Epithelial cell of prostate (primary cell): ENCODE measurements around the gene KRTAP5-5.
"Not testable (repeated sequence)": the region's sequence is repeated elsewhere in the genome, so short reads cannot be mapped to it uniquely, and the experiment has no call there.

Experiments
- DNase-seq: peaks from one replicate; pipeline ENCODE4 v3.0.0-alpha.2; 2011; ENCODE audit warnings: low read depth, low spot score
- H3K27ac ChIP-seq: fragments of 450-650 bp; 2 replicates; pipeline ENCODE4 v1.5.1; 2017; ENCODE audit warnings: mild to moderate bottlenecking

Gene KRTAP5-5

GRCh38 chr11:1605923-1606322, 23.7 kb upstream of the KRTAP5-5 start:
- not testable (repeated sequence) for H3K27ac ChIP-seq, DNase-seq

GRCh38 chr11:1607156-1607845, 22.3 kb upstream of the KRTAP5-5 start:
- H3K27ac ChIP-seq, DNase-seq: not testable (repeated sequence)

DNA sequence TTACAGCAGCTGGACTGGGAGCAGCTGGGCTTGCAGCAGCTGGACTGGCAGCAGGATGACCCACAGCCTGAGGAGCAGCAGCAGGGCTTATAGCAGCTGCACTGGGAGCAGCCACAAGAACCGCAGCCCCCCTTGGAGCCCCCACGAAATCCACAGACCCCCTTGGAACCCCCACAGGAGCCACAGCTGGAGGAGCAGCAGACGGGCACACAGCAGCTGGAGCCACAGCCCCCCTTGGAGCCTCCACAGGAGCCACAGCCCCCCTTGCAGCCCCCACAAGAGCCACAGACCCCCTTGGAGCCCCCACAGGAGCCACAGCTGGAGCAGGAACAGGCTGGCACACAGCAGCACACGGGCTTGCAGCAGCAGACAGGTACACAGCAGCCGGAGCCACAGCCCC, 21.7 kb upstream of the KRTAP5-5 start:
- not testable (repeated sequence) for H3K27ac ChIP-seq, DNase-seq

DNA sequence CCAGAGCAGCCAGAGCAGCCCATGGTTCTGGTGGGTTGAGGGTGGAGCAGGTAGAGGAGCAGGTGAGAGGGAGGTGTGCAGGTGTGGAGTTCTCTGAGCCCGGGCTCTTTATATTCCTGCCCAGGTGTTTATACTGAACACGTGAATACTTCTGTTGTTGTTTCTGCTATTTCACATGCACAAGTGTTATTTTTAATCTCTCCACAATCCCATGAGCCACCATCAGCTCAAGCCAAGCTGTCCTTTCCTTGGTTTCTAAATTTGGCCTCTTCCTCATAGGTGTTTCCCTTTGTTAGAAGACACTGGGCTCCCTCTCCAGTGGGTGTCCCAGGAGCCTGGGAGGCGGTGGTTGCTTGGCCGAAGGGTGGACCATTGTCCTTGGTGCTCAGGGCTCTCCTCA, 21.2 kb upstream of the KRTAP5-5 start, which contains the start of gene KRTAP5-3:
Gene KRTAP5-3, minus strand, starts transcription at position 101 of the 400 bp plus-strand sequence. Its CDS starts 78 bp downstream, at position 23.
- no peak for DNase-seq

DNA sequence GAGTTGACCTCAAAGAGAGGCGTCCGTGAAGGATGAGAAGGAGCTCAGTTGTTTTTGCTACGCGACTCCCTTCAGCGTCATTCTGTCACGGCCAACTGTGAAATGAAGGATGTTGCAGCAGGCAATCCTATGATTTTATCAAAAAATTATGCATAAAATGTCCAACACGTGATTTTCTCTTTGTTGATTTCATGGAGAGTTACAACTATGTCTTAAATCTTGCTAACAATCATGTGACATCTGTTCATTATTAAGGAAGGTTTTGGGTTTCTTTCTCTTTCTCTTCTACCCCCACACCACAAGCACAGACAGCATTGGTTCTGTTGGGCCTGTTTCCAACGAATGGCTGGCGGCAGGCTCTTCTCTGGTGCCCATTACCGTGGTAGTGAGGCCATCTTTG, 11.3 kb upstream of the KRTAP5-5 start:
- no peak for DNase-seq
- no peak overlapping the region for H3K27ac ChIP-seq

More for the DNA sequence above, 21.2 kb upstream of the KRTAP5-5 start, which contains the start of gene KRTAP5-3:
- H3K27ac ChIP-seq = no peak within 1 kb of the TSS

DNA sequence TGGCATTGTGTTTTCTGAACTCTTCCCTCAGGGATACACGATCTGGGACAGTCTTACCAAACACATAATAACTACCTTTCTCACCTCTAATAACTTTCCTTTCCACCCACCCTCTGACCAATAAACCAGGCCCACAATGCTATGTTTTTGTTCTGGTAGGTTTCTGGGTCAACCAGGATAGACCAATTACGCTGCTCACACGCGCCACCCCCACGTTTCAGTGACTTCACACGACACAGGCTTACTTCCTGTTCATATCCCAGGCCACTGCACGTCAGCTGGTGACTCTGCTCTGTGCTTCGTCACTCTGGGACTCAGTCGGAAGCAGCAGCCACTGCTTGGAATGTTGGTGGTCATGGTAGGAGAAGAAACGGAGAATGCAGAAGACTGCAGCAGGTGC, 10.1 kb upstream of the KRTAP5-5 start:
- no peak overlapping the region for H3K27ac ChIP-seq
- DNase-seq = no peak

DNA sequence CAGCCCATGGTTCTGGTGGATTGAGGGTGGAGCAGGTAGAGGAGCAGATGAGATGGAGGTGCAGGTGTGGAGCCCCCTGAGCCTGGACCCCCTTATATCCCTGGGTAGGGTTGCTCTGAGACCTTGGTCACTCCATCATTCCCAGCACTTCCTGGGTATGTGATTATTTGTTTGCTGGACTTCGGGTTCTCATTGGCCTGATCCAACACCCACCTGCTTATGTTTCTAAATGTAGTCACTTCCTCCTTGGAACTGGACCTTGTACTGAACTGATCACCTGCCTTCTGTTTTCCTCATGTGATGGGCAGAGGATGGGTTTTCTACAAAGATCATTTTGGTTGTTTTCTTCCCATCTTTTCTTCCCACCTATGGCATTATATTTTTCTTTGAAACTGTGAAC, 7.5 kb upstream of the KRTAP5-5 start, which contains the start of gene KRTAP5-4:
Gene KRTAP5-4, minus strand, starts transcription at position 53 of the 400 bp plus-strand sequence. Its CDS starts 45 bp downstream, at position 8.
- no peak within 1 kb of the TSS for H3K27ac ChIP-seq
- DNase-seq = no peak

DNA sequence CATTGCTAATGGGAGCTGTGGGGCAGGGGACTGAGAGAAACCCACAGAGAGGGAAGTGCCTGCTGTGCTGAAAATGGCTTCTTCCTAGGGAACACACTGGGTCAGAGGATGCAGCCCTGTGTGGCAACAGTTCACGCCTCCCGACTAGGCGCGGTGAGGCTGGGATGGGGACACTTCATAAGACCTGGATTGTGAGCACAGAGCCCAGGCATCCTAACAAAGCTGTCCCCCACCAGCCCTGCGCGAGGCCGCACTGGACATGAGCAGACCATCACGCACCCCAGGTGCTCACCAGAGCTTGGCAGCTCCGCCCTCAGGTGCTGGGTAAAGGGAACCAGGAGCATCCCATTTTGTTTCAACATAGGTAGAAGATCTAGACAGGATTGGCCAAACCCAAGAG, 5.9 kb upstream of the KRTAP5-5 start:
- H3K27ac ChIP-seq = no peak overlapping the region
- DNase-seq = no peak

DNA sequence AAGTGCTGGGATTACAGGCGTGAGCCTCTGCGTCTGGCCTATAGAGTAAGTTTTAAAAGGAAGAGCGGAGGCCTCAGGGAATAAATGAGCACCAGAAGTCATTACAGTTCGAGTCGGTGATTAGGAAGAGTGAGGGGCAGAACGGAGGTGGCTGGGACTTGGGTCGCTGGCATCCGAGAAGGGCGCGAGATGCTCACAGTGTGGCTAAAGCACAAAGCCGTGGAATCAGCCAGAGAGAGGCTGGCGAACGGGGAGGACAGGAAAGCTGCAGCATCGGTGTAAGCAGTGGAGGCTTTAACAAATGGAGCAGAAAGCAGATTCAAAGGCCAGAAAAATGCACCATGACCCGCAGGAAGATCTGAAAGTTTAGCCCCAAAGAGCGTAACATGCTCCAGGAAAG, 5.0 kb upstream of the KRTAP5-5 start:
- H3K27ac ChIP-seq = no peak overlapping the region
- no peak for DNase-seq

DNA sequence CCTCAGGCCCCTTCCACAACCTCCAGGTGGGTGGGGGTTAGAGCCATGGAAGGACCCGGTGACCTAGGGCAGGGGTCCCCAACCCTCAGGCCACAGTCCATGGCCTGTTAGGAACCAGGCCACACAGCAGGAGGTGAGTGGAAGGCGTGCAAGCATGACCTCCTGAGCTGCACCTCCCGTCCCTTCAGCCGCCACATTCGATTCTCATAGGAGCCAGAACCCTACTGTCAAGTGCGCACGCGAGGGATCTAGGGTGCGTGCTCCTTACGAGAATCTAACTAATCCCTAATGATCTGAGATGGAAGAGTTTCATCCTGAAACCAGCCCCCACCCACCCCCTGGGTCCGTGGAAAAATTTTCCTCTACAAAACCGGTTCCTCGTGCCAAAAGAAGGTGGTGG, 4.0 kb upstream of the KRTAP5-5 start:
- H3K27ac ChIP-seq = no peak overlapping the region
- DNase-seq = no peak

- DNase-seq = no peak
Measured at GRCh38 chr11:1628506-1629325, 859 bp upstream of the KRTAP5-5 start.

GRCh38 chr11:1630271-1630670, 696 bp downstream of the KRTAP5-5 start:
- no peak for DNase-seq
- no peak overlapping the region for H3K27ac ChIP-seq

More at GRCh38 chr11:1628506-1629325, 859 bp upstream of the KRTAP5-5 start:
- H3K27ac ChIP-seq = no peak overlapping the region

- no peak for DNase-seq
Measured at GRCh38 chr11:1631066-1631568, 1.5 kb downstream of the KRTAP5-5 start.

DNA sequence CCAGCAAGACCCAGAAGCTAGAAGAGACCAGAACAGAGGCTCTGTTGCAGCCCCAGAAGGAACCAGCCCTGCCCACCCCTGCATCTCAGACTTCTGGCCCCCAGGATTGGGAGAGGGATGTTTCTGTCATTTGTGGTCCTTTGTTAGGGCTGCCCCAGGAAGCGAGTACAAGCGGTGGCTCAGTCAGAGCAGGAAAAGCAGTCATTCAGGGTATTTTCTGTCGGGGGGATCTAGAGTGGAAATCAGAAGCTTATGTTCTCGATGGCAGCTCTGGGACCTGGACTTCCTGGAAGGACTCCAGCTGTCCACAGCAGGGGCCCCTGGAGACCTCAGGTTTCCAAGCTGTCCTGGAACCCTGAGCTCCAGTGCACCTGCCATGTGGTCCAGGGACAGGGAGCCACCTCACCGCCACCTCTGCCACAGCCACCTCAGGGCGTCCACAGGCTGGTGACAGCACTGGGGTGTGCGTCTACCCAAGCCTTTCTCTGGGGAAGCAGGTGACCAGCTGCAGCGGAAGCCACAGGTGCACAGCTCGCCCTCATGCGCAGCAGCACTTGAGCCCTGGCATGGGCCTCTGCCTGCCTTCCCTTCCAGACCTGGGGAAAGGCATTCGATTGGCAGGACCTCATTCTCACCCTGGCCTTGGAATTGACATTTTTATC, 2.6 kb downstream of the KRTAP5-5 start:
- no peak overlapping the region for H3K27ac ChIP-seq
- DNase-seq = no peak

More at GRCh38 chr11:1631066-1631568, 1.5 kb downstream of the KRTAP5-5 start:
- H3K27ac ChIP-seq = no peak overlapping the region

- H3K27ac ChIP-seq = no peak overlapping the region
- DNase-seq = no peak
Measured at GRCh38 chr11:1633864-1634263, 4.3 kb downstream of the KRTAP5-5 start.

DNA sequence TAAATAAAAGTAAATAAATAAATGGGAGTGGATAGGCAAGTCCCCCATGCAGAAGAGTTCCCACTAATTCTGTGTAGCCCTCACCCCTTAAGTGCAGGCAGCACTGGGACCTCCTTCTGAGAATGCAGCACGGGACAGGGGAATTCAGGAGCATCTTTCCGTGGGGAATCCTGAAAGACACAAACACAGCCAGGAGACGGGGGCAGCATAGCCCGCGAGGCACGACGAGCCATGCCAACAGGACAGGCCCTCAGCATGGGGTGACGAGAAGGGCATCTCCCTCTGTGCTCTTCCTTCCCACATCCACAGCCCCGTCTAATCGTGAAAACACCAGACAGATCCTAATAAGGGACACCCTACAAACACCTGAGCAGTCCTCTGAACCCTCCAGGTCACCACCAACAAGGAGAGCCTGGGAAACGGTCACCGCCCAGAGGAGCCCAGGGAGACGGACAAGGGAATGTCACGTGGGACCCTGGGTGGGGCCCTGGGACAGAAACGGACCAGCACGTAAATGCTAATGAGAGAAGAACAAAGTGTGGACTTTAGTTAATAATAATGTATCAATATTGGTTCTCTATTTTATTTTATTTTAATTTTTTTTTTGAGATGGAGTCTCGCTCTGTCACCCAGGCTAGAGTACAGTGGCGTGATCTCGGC, 6.8 kb downstream of the KRTAP5-5 start:
- no peak for DNase-seq
- H3K27ac ChIP-seq = no peak overlapping the region

DNA sequence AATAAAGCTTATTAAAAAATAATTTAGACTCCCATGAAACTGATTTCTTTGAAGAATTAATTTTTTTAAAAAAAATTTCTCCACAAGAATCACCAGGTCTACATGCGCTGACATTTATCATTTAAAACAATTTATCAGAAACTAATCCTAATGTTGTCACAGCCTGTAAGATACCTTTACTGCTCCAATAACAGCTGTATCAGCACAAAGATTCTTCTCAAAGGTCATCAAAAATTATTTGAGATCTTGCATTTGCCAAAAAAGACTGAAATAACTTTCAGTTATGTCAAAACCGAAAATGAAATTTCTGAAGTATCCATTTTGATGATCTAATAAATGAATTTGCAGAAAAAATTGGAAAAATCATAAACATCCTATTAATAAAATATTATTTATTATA, 8.1 kb downstream of the KRTAP5-5 start:
- no peak for DNase-seq
- no peak overlapping the region for H3K27ac ChIP-seq

DNA sequence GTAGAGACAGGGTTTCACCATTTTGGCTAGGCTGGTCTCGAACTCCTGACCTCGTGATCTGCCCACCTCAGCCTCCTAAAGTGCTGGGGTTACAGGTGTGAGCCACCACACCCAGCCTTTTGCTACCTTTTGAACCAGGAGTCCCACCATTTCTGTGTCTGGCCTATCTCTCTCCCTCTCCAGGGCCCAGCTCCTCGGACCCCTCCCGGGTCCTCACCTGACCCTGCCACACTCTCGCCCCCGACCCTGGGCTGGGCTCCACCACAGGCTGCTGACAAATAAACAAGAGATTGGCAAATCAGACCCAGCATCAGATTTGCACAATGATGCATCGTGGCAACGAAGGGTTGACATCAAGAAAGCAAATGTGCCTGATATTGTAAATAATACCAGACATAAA, 8.8 kb downstream of the KRTAP5-5 start:
- DNase-seq = no peak
- no peak overlapping the region for H3K27ac ChIP-seq

- H3K27ac ChIP-seq = no peak overlapping the region
- DNase-seq = no peak
Measured at GRCh38 chr11:1639102-1639620, 9.6 kb downstream of the KRTAP5-5 start.

- DNase-seq = no peak
- no peak overlapping the region for H3K27ac ChIP-seq
Measured at GRCh38 chr11:1639666-1640065, 10.1 kb downstream of the KRTAP5-5 start.
